Measurements from ENCODE around the gene RALBP1.

The RALBP1 gene

DNA sequence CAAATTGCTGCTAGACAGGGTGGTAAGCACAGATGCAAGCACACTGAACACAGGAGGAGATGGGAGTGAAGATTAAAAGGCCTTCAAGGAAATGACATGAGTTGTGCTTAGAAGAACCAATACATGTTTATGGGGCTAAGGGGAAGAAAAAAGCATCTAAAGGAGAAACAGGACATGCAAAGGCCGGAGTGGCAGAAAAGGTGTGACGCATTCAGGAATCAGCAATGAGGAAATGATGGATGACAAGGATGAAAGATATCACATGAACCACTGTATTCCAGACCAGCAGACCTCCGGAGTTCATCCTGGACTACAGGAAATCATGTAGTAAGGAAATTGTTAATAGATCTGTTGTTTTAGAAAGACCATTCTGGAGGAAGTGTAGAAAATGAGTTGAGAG lies 96.2 kb downstream of the RALBP1 start:
- H3K27me3 ChIP-seq (ENCODE audit: control insufficient read depth in 3 of 3, insufficient read depth in 3 of 3, low read depth in 1 of 3, low read length in 3 of 3), result no peaks in the 10 kb centered on the region
- H3K4me2 ChIP-seq (ENCODE audit: insufficient read depth, low read length, poor library complexity, severe bottlenecking), result no peak overlapping the region
- no peaks in the 10 kb centered on the region for H3K79me1 ChIP-seq (ENCODE audit: low read depth, low read length)
- H4K91ac ChIP-seq (ENCODE audit: low read depth, low read length, poor library complexity), result no peak overlapping the region
- no peak overlapping the region for H2BK12ac ChIP-seq (ENCODE audit: low read length)
- no peak overlapping the region for H2AFZ ChIP-seq (ENCODE audit: low read length)
- no CpG with 5 or more reads among the region's 3 CpGs for WGBS, 2 donors (ENCODE audit: extremely low coverage in 2 of 2, insufficient read length in 2 of 2, insufficient replicate concordance in 1 of 2)
- H3K27ac ChIP-seq (replicated peaks; ENCODE audit: low read length), result no peak overlapping the region
- no peak overlapping the region for H2BK5ac ChIP-seq (ENCODE audit: low read length)
- H3K4ac ChIP-seq (ENCODE audit: low read length), result no peak overlapping the region
- H2BK15ac ChIP-seq (ENCODE audit: low read length), result no peak overlapping the region
- no peak overlapping the region for H4K8ac ChIP-seq (ENCODE audit: low read depth, low read length)
- no peak overlapping the region for H3K14ac ChIP-seq (ENCODE audit: low read length)
- DNase-seq (ENCODE audit: low spot score), result no peak
- H2AK5ac ChIP-seq (ENCODE audit: low read depth, low read length), result no peak overlapping the region
- no peak overlapping the region for H3K4me3 ChIP-seq (ENCODE audit: low read length in 2 of 2)
- H3K4me1 ChIP-seq (ENCODE audit: control insufficient read depth in 2 of 2, insufficient read depth in 1 of 2, low read depth in 1 of 2, low read length in 2 of 2), result no peaks in the 10 kb centered on the region
- peaks cover 12 to 99% of the 10 kb centered on the region in 2 donors for H3K36me3 ChIP-seq (replicated peaks in 1 of 2; ENCODE audit: control insufficient read depth in 2 of 2, insufficient read depth in 2 of 2, low read length in 2 of 2)
- H3K9ac ChIP-seq (ENCODE audit: low read depth, low read length, poor library complexity), result no peak overlapping the region
- no peak overlapping the region for H2BK120ac ChIP-seq (ENCODE audit: low read depth, low read length)
- no peak overlapping the region for H3K23ac ChIP-seq (ENCODE audit: low read depth, low read length, poor library complexity)
- no peaks in the 10 kb centered on the region for H3K9me3 ChIP-seq (replicated peaks in 1 of 2; ENCODE audit: control insufficient read depth in 2 of 2, insufficient read depth in 1 of 2, low read depth in 1 of 2, low read length in 2 of 2)
- no peak overlapping the region for H3K18ac ChIP-seq (ENCODE audit: low read length)

DNA sequence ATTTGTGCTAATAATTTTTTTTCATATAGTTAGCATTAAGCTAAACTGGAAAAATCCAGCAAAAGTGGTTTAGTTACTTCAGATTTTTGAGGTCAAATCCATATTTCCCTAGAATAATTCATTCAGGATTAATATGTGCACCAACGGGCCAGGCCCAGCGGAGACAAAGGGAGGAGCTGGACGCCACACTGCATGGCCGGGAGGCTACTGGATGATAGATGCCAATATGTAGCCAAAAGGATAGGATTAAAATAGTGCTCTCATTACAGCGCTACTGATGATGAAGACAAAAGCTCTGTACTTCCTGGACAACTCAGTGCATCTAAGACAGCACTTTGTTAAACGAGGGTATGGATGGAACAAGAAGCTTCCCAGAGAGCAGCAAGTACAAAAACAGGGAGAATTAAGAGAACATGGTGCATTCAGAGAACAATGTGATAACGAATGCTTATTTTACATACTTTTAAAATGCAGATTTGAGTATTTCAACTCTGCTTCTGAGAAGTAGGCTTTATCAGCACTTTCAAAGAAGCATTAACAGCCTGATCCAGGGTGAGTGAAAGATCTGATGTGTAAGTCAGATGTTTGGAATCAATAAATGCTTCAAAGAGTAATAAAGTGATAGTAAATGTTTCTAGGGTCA lies 99.3 kb downstream of the RALBP1 start:
- Histone ChIP-seq H2BK5ac (ENCODE audit: low read length) (no peak overlapping the region), H4K91ac (ENCODE audit: low read depth, low read length, poor library complexity) (no peak overlapping the region), H3K4me2 (ENCODE audit: insufficient read depth, low read length, poor library complexity, severe bottlenecking) (no peak overlapping the region), H2BK12ac (ENCODE audit: low read length) (no peak overlapping the region), H3K9ac (ENCODE audit: low read depth, low read length, poor library complexity) (no peak overlapping the region), H3K14ac (ENCODE audit: low read length) (no peak overlapping the region), H3K18ac (ENCODE audit: low read length) (no peak overlapping the region), H2AFZ (ENCODE audit: low read length) (no peak overlapping the region), H2AK5ac (ENCODE audit: low read depth, low read length) (no peak overlapping the region), H3K23ac (ENCODE audit: low read depth, low read length, poor library complexity) (no peak overlapping the region), H3K4ac (ENCODE audit: low read length) (no peak overlapping the region), H3K27ac (replicated peaks; ENCODE audit: low read length) (no peak overlapping the region), H2BK120ac (ENCODE audit: low read depth, low read length) (no peak overlapping the region), H3K9me3 (replicated peaks in 1 of 2; ENCODE audit: control insufficient read depth in 2 of 2, insufficient read depth in 1 of 2, low read depth in 1 of 2, low read length in 2 of 2) (no peaks in the 10 kb centered on the region), H3K27me3 (ENCODE audit: control insufficient read depth in 3 of 3, insufficient read depth in 3 of 3, low read depth in 1 of 3, low read length in 3 of 3) (no peaks in the 10 kb centered on the region), H3K79me1 (ENCODE audit: low read depth, low read length) (no peaks in the 10 kb centered on the region), H3K4me1 (ENCODE audit: control insufficient read depth in 2 of 2, insufficient read depth in 1 of 2, low read depth in 1 of 2, low read length in 2 of 2) (no peaks in the 10 kb centered on the region), H3K36me3 (replicated peaks in 1 of 2; ENCODE audit: control insufficient read depth in 2 of 2, insufficient read depth in 2 of 2, low read length in 2 of 2) (peaks cover 9 to 99% of the 10 kb centered on the region in 2 donors), H2BK15ac (ENCODE audit: low read length) (no peak overlapping the region), H3K4me3 (ENCODE audit: low read length in 2 of 2) (no peak overlapping the region), H4K8ac (ENCODE audit: low read depth, low read length) (no peak overlapping the region)
- DNase-seq (ENCODE audit: low spot score), result no peak
- no CpG with 5 or more reads among the region's 7 CpGs for WGBS, 2 donors (ENCODE audit: extremely low coverage in 2 of 2, insufficient read length in 2 of 2, insufficient replicate concordance in 1 of 2)

DNA sequence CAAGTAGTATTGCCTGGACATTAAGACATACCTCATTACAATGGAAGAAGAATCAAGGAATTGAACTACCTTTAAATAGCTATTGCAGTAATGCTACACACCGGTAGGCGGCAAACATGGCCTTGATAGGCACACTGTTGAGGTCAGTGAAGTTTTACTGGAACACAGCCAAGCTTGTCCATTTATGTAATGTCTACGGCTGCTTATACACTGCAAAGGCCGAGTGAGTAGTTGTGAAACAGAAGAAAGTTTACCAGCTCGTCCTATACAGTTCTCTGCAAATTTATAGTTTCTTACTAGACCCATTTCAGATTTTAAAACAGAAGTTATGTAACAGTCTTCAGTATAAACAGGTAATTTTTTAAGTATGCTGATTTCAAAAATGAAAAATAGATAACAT lies 100.2 kb downstream of the RALBP1 start:
- H3K79me1 ChIP-seq (ENCODE audit: low read depth, low read length), result no peaks in the 10 kb centered on the region
- no peak overlapping the region for H3K4ac ChIP-seq (ENCODE audit: low read length)
- no peak overlapping the region for H3K27ac ChIP-seq (replicated peaks; ENCODE audit: low read length)
- no peak overlapping the region for H2AFZ ChIP-seq (ENCODE audit: low read length)
- no peak overlapping the region for H3K23ac ChIP-seq (ENCODE audit: low read depth, low read length, poor library complexity)
- H3K27me3 ChIP-seq (ENCODE audit: control insufficient read depth in 3 of 3, insufficient read depth in 3 of 3, low read depth in 1 of 3, low read length in 3 of 3), result no peaks in the 10 kb centered on the region
- no peak overlapping the region for H3K14ac ChIP-seq (ENCODE audit: low read length)
- no peak overlapping the region for H3K4me2 ChIP-seq (ENCODE audit: insufficient read depth, low read length, poor library complexity, severe bottlenecking)
- H2BK120ac ChIP-seq (ENCODE audit: low read depth, low read length), result no peak overlapping the region
- no peak overlapping the region for H2BK5ac ChIP-seq (ENCODE audit: low read length)
- no peak overlapping the region for H3K9ac ChIP-seq (ENCODE audit: low read depth, low read length, poor library complexity)
- H2AK5ac ChIP-seq (ENCODE audit: low read depth, low read length), result no peak overlapping the region
- no peak overlapping the region for H3K18ac ChIP-seq (ENCODE audit: low read length)
- no peaks in the 10 kb centered on the region for H3K4me1 ChIP-seq (ENCODE audit: control insufficient read depth in 2 of 2, insufficient read depth in 1 of 2, low read depth in 1 of 2, low read length in 2 of 2)
- peak; percentile 39 for DNase-seq (ENCODE audit: low spot score)
- H3K9me3 ChIP-seq (replicated peaks in 1 of 2; ENCODE audit: control insufficient read depth in 2 of 2, insufficient read depth in 1 of 2, low read depth in 1 of 2, low read length in 2 of 2), result peaks cover 1% of the 10 kb centered on the region in 2 donors
- WGBS, 2 donors (ENCODE audit: extremely low coverage in 2 of 2, insufficient read length in 2 of 2, insufficient replicate concordance in 1 of 2), result no CpG with 5 or more reads among the region's 5 CpGs
- peaks cover 5 to 97% of the 10 kb centered on the region in 2 donors for H3K36me3 ChIP-seq (replicated peaks in 1 of 2; ENCODE audit: control insufficient read depth in 2 of 2, insufficient read depth in 2 of 2, low read length in 2 of 2)
- H3K4me3 ChIP-seq (ENCODE audit: low read length in 2 of 2), result no peak overlapping the region
- no peak overlapping the region for H4K8ac ChIP-seq (ENCODE audit: low read depth, low read length)
- no peak overlapping the region for H2BK15ac ChIP-seq (ENCODE audit: low read length)
- H2BK12ac ChIP-seq (ENCODE audit: low read length), result no peak overlapping the region
- no peak overlapping the region for H4K91ac ChIP-seq (ENCODE audit: low read depth, low read length, poor library complexity)

DNA sequence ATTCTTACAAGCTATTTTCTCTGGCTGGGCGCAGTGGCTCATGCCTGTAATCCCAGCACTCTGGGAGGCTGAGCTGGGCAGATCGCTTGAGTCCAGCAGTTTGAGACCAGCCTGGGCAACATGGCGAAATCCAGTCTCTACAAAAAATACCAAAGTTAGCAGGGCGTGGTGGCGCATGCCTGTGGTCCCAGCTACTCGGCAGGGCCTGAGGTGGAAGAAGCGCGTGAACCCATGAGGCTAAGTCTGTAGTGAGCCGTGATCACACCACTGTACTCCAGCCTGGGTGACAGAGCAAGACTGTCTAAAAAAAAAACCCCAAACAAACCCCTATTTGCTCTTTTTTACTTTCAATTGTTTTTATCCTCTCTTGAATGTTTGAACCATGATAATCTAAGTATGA lies 102.0 kb downstream of the RALBP1 start:
- no peak overlapping the region for H2BK5ac ChIP-seq (ENCODE audit: low read length)
- no peak overlapping the region for H3K27ac ChIP-seq (replicated peaks; ENCODE audit: low read length)
- no peak for DNase-seq (ENCODE audit: low spot score)
- no peak overlapping the region for H2BK120ac ChIP-seq (ENCODE audit: low read depth, low read length)
- no peak overlapping the region for H2AFZ ChIP-seq (ENCODE audit: low read length)
- WGBS, 2 donors (ENCODE audit: extremely low coverage in 2 of 2, insufficient read length in 2 of 2, insufficient replicate concordance in 1 of 2), result no CpG with 5 or more reads among the region's 9 CpGs
- H3K4me3 ChIP-seq (ENCODE audit: low read length in 2 of 2), result no peak overlapping the region
- H2BK12ac ChIP-seq (ENCODE audit: low read length), result no peak overlapping the region
- no peak overlapping the region for H3K4me2 ChIP-seq (ENCODE audit: insufficient read depth, low read length, poor library complexity, severe bottlenecking)
- no peaks in the 10 kb centered on the region for H3K4me1 ChIP-seq (ENCODE audit: control insufficient read depth in 2 of 2, insufficient read depth in 1 of 2, low read depth in 1 of 2, low read length in 2 of 2)
- peaks cover 11 to 97% of the 10 kb centered on the region in 2 donors for H3K36me3 ChIP-seq (replicated peaks in 1 of 2; ENCODE audit: control insufficient read depth in 2 of 2, insufficient read depth in 2 of 2, low read length in 2 of 2)
- H4K91ac ChIP-seq (ENCODE audit: low read depth, low read length, poor library complexity), result no peak overlapping the region
- H3K9me3 ChIP-seq (replicated peaks in 1 of 2; ENCODE audit: control insufficient read depth in 2 of 2, insufficient read depth in 1 of 2, low read depth in 1 of 2, low read length in 2 of 2), result peaks cover 4 to 19% of the 10 kb centered on the region in 2 donors
- H3K23ac ChIP-seq (ENCODE audit: low read depth, low read length, poor library complexity), result no peak overlapping the region
- H2AK5ac ChIP-seq (ENCODE audit: low read depth, low read length), result no peak overlapping the region
- no peak overlapping the region for H3K18ac ChIP-seq (ENCODE audit: low read length)
- H3K4ac ChIP-seq (ENCODE audit: low read length), result no peak overlapping the region
- no peaks in the 10 kb centered on the region for H3K79me1 ChIP-seq (ENCODE audit: low read depth, low read length)
- H3K27me3 ChIP-seq (ENCODE audit: control insufficient read depth in 3 of 3, insufficient read depth in 3 of 3, low read depth in 1 of 3, low read length in 3 of 3), result no peaks in the 10 kb centered on the region
- no peak overlapping the region for H2BK15ac ChIP-seq (ENCODE audit: low read length)
- no peak overlapping the region for H3K14ac ChIP-seq (ENCODE audit: low read length)
- H4K8ac ChIP-seq (ENCODE audit: low read depth, low read length), result no peak overlapping the region
- H3K9ac ChIP-seq (ENCODE audit: low read depth, low read length, poor library complexity), result no peak overlapping the region

Data from neuronal stem cell (in vitro differentiated cells).